H9 (cell line): Measurements from ENCODE around the gene AFAP1. TPM values are rescaled to one million over a fixed set of nuclear protein-coding genes. Genes with fewer than 3 reads are reported as not detected.

Source experiments
- DNase-seq: peaks from one replicate; pipeline ENCODE4 v3.0.0-alpha.2; 2017
- H2AFZ ChIP-seq: one replicate; pipeline ENCODE4 v1.6.1; 2013; ENCODE audit warnings: mild to moderate bottlenecking, low read length, control low read depth, moderate library complexity
- H2AK5ac ChIP-seq: 2 replicates; pipeline ENCODE4 v1.6.1; 2013; ENCODE audit warnings: low read length, control low read depth, mixed read lengths; ENCODE audit not compliant: insufficient read length
- H2BK120ac ChIP-seq: one replicate; pipeline ENCODE4 v1.6.1; 2013; ENCODE audit warnings: low read depth, mild to moderate bottlenecking, low read length, control low read depth, inconsistent platforms; ENCODE audit not compliant: poor library complexity, severe bottlenecking
- H2BK12ac ChIP-seq: 2 replicates; pipeline ENCODE4 v1.6.1; 2013; ENCODE audit warnings: low read length, control low read depth, mixed read lengths, low read depth; ENCODE audit not compliant: insufficient read length
- H2BK15ac ChIP-seq: 2 replicates; pipeline ENCODE4 v1.6.1; 2013; ENCODE audit warnings: low read depth, low read length, control low read depth
- H2BK20ac ChIP-seq: one replicate; pipeline ENCODE4 v1.6.1; 2013; ENCODE audit warnings: low read depth, mild to moderate bottlenecking, low read length, control low read depth, inconsistent platforms; ENCODE audit not compliant: poor library complexity, severe bottlenecking
- H2BK5ac ChIP-seq: 2 replicates; pipeline ENCODE4 v1.6.1; 2013; ENCODE audit warnings: low read length, control low read depth, mixed read lengths; ENCODE audit not compliant: insufficient read length
- H3K14ac ChIP-seq: 2 replicates; pipeline ENCODE4 v1.6.1; 2013; ENCODE audit warnings: low read length, control low read depth; ENCODE audit not compliant: insufficient read depth
- H3K18ac ChIP-seq: 2 replicates; pipeline ENCODE4 v1.6.1; 2013; ENCODE audit warnings: low read depth, mild to moderate bottlenecking, mixed read lengths, low read length, control low read depth; ENCODE audit not compliant: insufficient read length
- H3K23ac ChIP-seq: 2 replicates; pipeline ENCODE4 v1.6.1; 2013; ENCODE audit warnings: low read length, control low read depth, mixed read lengths, low read depth; ENCODE audit not compliant: insufficient read length
- H3K23me2 ChIP-seq: 2 replicates; pipeline ENCODE4 v1.6.1; 2013; ENCODE audit warnings: low read depth, mild to moderate bottlenecking, mixed read lengths, low read length, control low read depth; ENCODE audit not compliant: insufficient read length, poor library complexity, severe bottlenecking
- H3K27ac ChIP-seq: 2 replicates; pipeline ENCODE4 v1.5.1; 2013; ENCODE audit warnings: low read length, control low read depth, mixed read lengths, low read depth; ENCODE audit not compliant: insufficient read length
- H3K27me3 ChIP-seq: 2 replicates; pipeline ENCODE4 v1.6.1; 2013; ENCODE audit warnings: low read length, control low read depth, inconsistent platforms; ENCODE audit not compliant: insufficient read depth
- H3K4ac ChIP-seq: 2 replicates; pipeline ENCODE4 v1.6.1; 2013; ENCODE audit warnings: low read depth, mild to moderate bottlenecking, control low read depth, inconsistent platforms, low read length, moderate library complexity
- H3K4me1 ChIP-seq: 2 replicates; pipeline ENCODE4 v1.6.1; 2013; ENCODE audit warnings: low read length, control low read depth, inconsistent platforms; ENCODE audit not compliant: insufficient read depth
- H3K4me2 ChIP-seq: 2 replicates; pipeline ENCODE4 v1.6.1; 2013; ENCODE audit warnings: low read length, control low read depth, mixed read lengths; ENCODE audit not compliant: insufficient read length, insufficient read depth
- H3K56ac ChIP-seq: 2 replicates; pipeline ENCODE4 v1.6.1; 2013; ENCODE audit warnings: low read depth, mild to moderate bottlenecking, mixed read lengths, low read length, control low read depth; ENCODE audit not compliant: insufficient read length
- H3K79me1 ChIP-seq: 2 replicates; pipeline ENCODE4 v1.6.1; 2013; ENCODE audit warnings: low read depth, mild to moderate bottlenecking, moderate library complexity, low read length, control low read depth, inconsistent platforms; ENCODE audit not compliant: insufficient read depth, poor library complexity, severe bottlenecking
- H3K79me2 ChIP-seq: 2 replicates; pipeline ENCODE4 v1.6.1; 2013; ENCODE audit warnings: low read length, control low read depth, inconsistent platforms; ENCODE audit not compliant: insufficient read depth
- H3K9ac ChIP-seq: 2 replicates; pipeline ENCODE4 v1.6.1; 2013; ENCODE audit warnings: low read length, control low read depth, mixed read lengths; ENCODE audit not compliant: insufficient read length; ENCODE audit errors: extremely low read depth
- H3K9me3 ChIP-seq: one replicate; pipeline ENCODE4 v1.6.1; 2013; ENCODE audit warnings: low read depth, low read length, inconsistent platforms; ENCODE audit not compliant: control insufficient read depth
- H3T11ph ChIP-seq: one replicate; pipeline ENCODE4 v1.6.1; 2013; ENCODE audit warnings: mild to moderate bottlenecking, low read length, control low read depth, inconsistent platforms
- H4K20me1 ChIP-seq: one replicate; pipeline ENCODE4 v1.6.1; 2013; ENCODE audit not compliant: control insufficient read depth, insufficient read length, insufficient read depth
- H4K5ac ChIP-seq: 2 replicates; pipeline ENCODE4 v1.6.1; 2013; ENCODE audit warnings: low read depth, mild to moderate bottlenecking, mixed read lengths, low read length, control low read depth; ENCODE audit not compliant: insufficient read length
- H4K8ac ChIP-seq: replicated peaks from 2 replicates; pipeline ENCODE4 v1.6.1; 2013; ENCODE audit warnings: low read length, control low read depth, mixed read lengths, low read depth; ENCODE audit not compliant: insufficient read length
- H4K91ac ChIP-seq: 2 replicates; pipeline ENCODE4 v1.6.1; 2013; ENCODE audit warnings: low read depth, mild to moderate bottlenecking, moderate library complexity, mixed read lengths, low read length, control low read depth; ENCODE audit not compliant: insufficient read length
- H3K27ac Mint-ChIP-seq, 3 experiments: 2 replicates in 2 of 3; 3 replicates in 1 of 3; pipeline ENCODE4 v1.8.0; 2020 to 2021; ENCODE audit warnings: mixed read lengths in 3 of 3, mild to moderate bottlenecking in 1 of 3, moderate library complexity in 1 of 3
- H3K27me3 Mint-ChIP-seq: 2 replicates; pipeline ENCODE4 v1.8.0; 2021; ENCODE audit warnings: low read depth, mild to moderate bottlenecking, moderate library complexity, mixed read lengths
- H3K36me3 Mint-ChIP-seq, 3 experiments: 2 replicates in 2 of 3; 3 replicates in 1 of 3; pipeline ENCODE4 v1.8.0; 2020 to 2021; ENCODE audit warnings: low read depth in 3 of 3, mixed read lengths in 3 of 3; ENCODE audit not compliant: insufficient read depth in 1 of 3
- H3K4me1 Mint-ChIP-seq, 2 experiments: 2 replicates each; pipeline ENCODE4 v1.8.0; 2020; ENCODE audit warnings: mixed read lengths in 2 of 2
- H3K4me3 Mint-ChIP-seq, 2 experiments: 2 replicates in 1 of 2; 3 replicates in 1 of 2; pipeline ENCODE4 v1.8.0; 2020 to 2021; ENCODE audit warnings: mild to moderate bottlenecking in 2 of 2, mixed read lengths in 2 of 2, moderate library complexity in 1 of 2
- H3K9me3 Mint-ChIP-seq, 2 experiments: 2 replicates in 1 of 2; 3 replicates in 1 of 2; pipeline ENCODE4 v1.8.0; 2020; ENCODE audit warnings: mild to moderate bottlenecking in 2 of 2, mixed read lengths in 2 of 2, moderate library complexity in 1 of 2
- WGBS: extraction: QIAGEN DNeasy Blood & Tissue Kit; methylation state at CpG from one replicate; pipeline ENCODE4 v1.1.7; 2013; ENCODE audit warnings: missing lambda C conversion rate, low lambda C conversion rate, mixed read lengths; ENCODE audit not compliant: insufficient read length; ENCODE audit errors: extremely low coverage; 5-methylcytosine and 5-hydroxymethylcytosine counted together
- total RNA-seq: library from RNA; stranded (reverse); gene quantifications from 2 replicates; pipeline ENCODE4 v1.2.1, GENCODE V29; 2021
- TF ChIP-seq, protein P1 (sequence below): fragments of 200-600 bp; sonication (generic); conservative IDR thresholded peaks from 3 replicates; pipeline ENCODE4 v1.8.0; 2021; ENCODE audit warnings: antibody characterized with exemption, mild to moderate bottlenecking

AFAP1 gene
- total RNA-seq, 1 experiment from 2014 or later: 6.5 TPM

DNA sequence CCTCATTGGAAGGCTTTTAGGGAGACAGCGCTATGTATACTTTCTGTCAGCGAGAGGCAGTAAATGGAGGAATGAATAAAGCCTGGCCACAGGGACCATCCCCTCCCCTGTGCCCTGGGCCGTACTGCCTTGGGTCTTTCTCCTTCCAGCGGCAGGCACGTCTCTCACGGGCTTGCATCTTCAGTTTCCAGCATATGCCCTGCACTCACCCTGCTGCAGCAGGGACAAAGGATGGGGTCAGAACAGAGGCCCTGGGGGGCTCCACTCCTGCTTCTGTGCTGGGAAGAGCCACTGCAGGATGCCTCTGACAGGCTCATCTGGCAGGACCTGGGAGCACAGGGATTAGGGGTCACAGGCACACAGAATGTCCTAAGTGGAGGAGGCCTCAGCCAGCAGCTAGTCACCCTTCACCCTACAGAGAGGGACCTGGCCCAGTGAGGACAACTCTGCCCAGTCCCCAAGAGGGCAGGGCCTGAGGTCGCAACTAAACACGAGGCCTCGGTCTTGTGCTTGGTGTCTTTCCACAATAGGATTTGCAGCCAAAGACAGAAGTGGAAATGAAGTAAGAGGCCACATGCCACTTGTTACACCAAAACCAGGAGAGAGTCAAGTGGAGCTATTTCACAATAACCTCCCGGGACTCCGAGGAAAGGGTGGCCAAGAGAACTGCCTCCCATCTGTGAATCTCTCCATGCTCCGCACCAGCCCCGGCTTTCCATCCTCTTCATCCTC is 150.8 kb downstream of the AFAP1 start:
- Histone ChIP-seq H3K14ac (no peak overlapping the region), H3K4me2 (no peak overlapping the region), H2AFZ (no peak overlapping the region), H3K23ac (no peak overlapping the region), H3T11ph (no peak overlapping the region), H4K5ac (no peak overlapping the region), H2BK120ac (no peak overlapping the region), H3K4me1 (no peaks in the 10 kb centered on the region), H4K91ac (no peak overlapping the region), H4K8ac (no peak overlapping the region), H3K9me3 (no peaks in the 10 kb centered on the region), H3K18ac (no peak overlapping the region), H3K56ac (no peak overlapping the region), H2AK5ac (no peak overlapping the region), H3K27me3 (no peaks in the 10 kb centered on the region), H3K23me2 (no peaks in the 10 kb centered on the region), H3K79me2 (no peaks in the 10 kb centered on the region), H2BK12ac (no peak overlapping the region), H2BK5ac (no peak overlapping the region), H4K20me1 (no peaks in the 10 kb centered on the region), H3K4ac (no peak overlapping the region), H2BK15ac (no peak overlapping the region), H2BK20ac (no peak overlapping the region), H3K27ac (no peak overlapping the region), H3K9ac (no peak overlapping the region), H3K79me1 (no peaks in the 10 kb centered on the region)
- DNase-seq: no peak
- TF ChIP-seq, protein P1, sequence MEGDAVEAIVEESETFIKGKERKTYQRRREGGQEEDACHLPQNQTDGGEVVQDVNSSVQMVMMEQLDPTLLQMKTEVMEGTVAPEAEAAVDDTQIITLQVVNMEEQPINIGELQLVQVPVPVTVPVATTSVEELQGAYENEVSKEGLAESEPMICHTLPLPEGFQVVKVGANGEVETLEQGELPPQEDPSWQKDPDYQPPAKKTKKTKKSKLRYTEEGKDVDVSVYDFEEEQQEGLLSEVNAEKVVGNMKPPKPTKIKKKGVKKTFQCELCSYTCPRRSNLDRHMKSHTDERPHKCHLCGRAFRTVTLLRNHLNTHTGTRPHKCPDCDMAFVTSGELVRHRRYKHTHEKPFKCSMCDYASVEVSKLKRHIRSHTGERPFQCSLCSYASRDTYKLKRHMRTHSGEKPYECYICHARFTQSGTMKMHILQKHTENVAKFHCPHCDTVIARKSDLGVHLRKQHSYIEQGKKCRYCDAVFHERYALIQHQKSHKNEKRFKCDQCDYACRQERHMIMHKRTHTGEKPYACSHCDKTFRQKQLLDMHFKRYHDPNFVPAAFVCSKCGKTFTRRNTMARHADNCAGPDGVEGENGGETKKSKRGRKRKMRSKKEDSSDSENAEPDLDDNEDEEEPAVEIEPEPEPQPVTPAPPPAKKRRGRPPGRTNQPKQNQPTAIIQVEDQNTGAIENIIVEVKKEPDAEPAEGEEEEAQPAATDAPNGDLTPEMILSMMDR: no peak
- peak overlapping the region in 2 of 3 experiments; percentile 18 to 47; a peak in 4 of 7 replicates for H3K27ac Mint-ChIP-seq
- H3K4me3 Mint-ChIP-seq: no peak overlapping the region
- H3K9me3 Mint-ChIP-seq: no peaks in the 10 kb centered on the region
- no peaks in the 10 kb centered on the region for H3K27me3 Mint-ChIP-seq
- WGBS: no CpG with 5 or more reads among the region's 13 CpGs
- H3K36me3 Mint-ChIP-seq: peaks cover 0 to 8% (median 5%) of the 10 kb centered on the region in 3 experiments; a peak in 3 of 7 replicates
- H3K4me1 Mint-ChIP-seq: no peaks in the 10 kb centered on the region; a peak in 1 of 4 replicates
